K562 (cell line): ENCODE results near the gene ZNF138. TPM values are rescaled to one million over a fixed set of nuclear protein-coding genes. Genes with fewer than 3 reads are reported as not detected.
A peak's percentile ranks its signal among the peaks of the same experiment; 100 is the strongest.

Experiments used
- ARHGAP35 ChIP-seq: fragments of 450-650 bp; IDR thresholded peaks from 2 replicates; pipeline ENCODE4 v1.6.1; 2018; ENCODE audit not compliant: partially characterized antibody
- ATF3 ChIP-seq, 2 experiments: fragments of 450-650 bp in 1 of 2; sonication (generic) in 1 of 2; formaldehyde crosslinking in 1 of 2; IDR thresholded peaks in 1 of 2; conservative IDR thresholded peaks in 1 of 2; 2 replicates each; pipeline versions ENCODE4 v1.6.1 to v1.8.1; 2016 to 2023; ENCODE audit warnings: mild to moderate bottlenecking in 2 of 2, moderate library complexity in 2 of 2, inconsistent platforms in 1 of 2, missing genetic modification reagents in 1 of 2
- ESRRA ChIP-seq: fragments of 450-650 bp; IDR thresholded peaks from 2 replicates; pipeline ENCODE4 v1.6.1; 2014; ENCODE audit warnings: low read depth, mild to moderate bottlenecking, moderate library complexity, borderline replicate concordance
- ETV6 ChIP-seq, 3 experiments: fragments of 150-350 bp in 1 of 3; sonication (generic) in 1 of 3; formaldehyde crosslinking in 1 of 3; IDR thresholded peaks; 2 replicates each; pipeline versions ENCODE4 v1.6.1 to v1.8.0; 2014 to 2022; ENCODE audit warnings: borderline replicate concordance in 2 of 3, low read depth in 2 of 3, antibody characterized with exemption in 1 of 3, low read length in 1 of 3, mild to moderate bottlenecking in 1 of 3, missing genetic modification reagents in 1 of 3
- FIP1L1 ChIP-seq: fragments of 200-400 bp; formaldehyde crosslinking; IDR thresholded peaks from 2 replicates; pipeline ENCODE4 v1.6.1; 2018; ENCODE audit warnings: mild to moderate bottlenecking, low read depth, low read length; ENCODE audit not compliant: poor library complexity, severe bottlenecking
- SMAD3 ChIP-seq: fragments of 450-650 bp; formaldehyde crosslinking; conservative IDR thresholded peaks from 2 replicates; pipeline ENCODE4 v1.4.0; 2020; ENCODE audit warnings: mild to moderate bottlenecking
- ZFP30 ChIP-seq: fragments of 250-450 bp; sonication (Bioruptor Pico); IDR thresholded peaks from 2 replicates; pipeline ENCODE4 v1.8.0; 2022; ENCODE audit warnings: moderate library complexity, mild to moderate bottlenecking, inconsistent platforms, borderline replicate concordance
- ZNF232 ChIP-seq: sonication (generic); formaldehyde crosslinking; IDR thresholded peaks from 2 replicates; pipeline ENCODE4 v1.8.0; 2022; ENCODE audit warnings: mild to moderate bottlenecking, missing genetic modification reagents
- ZNF785 ChIP-seq: fragments of 250-450 bp; sonication (Bioruptor Pico); IDR thresholded peaks from 2 replicates; pipeline ENCODE4 v1.4.0; 2020; ENCODE audit warnings: mild to moderate bottlenecking
- polyA plus RNA-seq, 8 experiments: library from polyadenylated mRNA; depleted of rRNA in 4 of 8; stranded (reverse) in 5 of 8; unstranded in 3 of 8; fragments of >200 nt; fragmentation: Nextera tagmentation in 2 of 8; fragmentation: Illumina TruSeq in 1 of 8; extraction: Ambion mirVana in 2 of 8; extraction: Trizol in 1 of 8; gene quantifications; 2 replicates each; pipeline versions ENCODE4 v1.2.1 to v1.2.3, GENCODE V29; 2011 to 2014; ENCODE audit warnings: inconsistent platforms in 1 of 8, missing spikeins in 1 of 8
- total RNA-seq, 7 experiments: library from RNA; depleted of rRNA in 6 of 7; stranded (reverse); fragments of >200 nt in 6 of 7; fragmentation: Illumina TruSeq in 2 of 7; extraction: Trizol in 2 of 7; gene quantifications; 2 replicates each; pipeline versions ENCODE4 v1.2.1 to v1.2.3, GENCODE V29; 2011 to 2021; ENCODE audit warnings: low replicate concordance in 1 of 7

ZNF138 gene
- total and polyA plus RNA-seq, 9 of the 15 experiments (the other 6 are each of a cell fraction or from before 2014, with no cell fraction given), result 14.6 to 34.9 (median 22.6) TPM

- peak; percentile 46 for TF ChIP-seq ATF3 (IDR thresholded peaks at IDR 0.05)
- no peak for TF ChIP-seq ATF3 (CRISPR knock-in tag; conservative IDR thresholded peaks at IDR 0.05)
- no peak for TF ChIP-seq ARHGAP35
- no peak for TF ChIP-seq SMAD3 (CRISPR knock-in tag)
- no peak for TF ChIP-seq ZNF785 (CRISPR knock-in tag)
- no peak for TF ChIP-seq ETV6 (IDR thresholded peaks at IDR 0.05; ENCODE audit: borderline replicate concordance in 1 of 2, low read depth in 2 of 2, low read length in 1 of 2)
- no peak for TF ChIP-seq ETV6 (CRISPR knock-in tag; IDR thresholded peaks at IDR 0.05; ENCODE audit: borderline replicate concordance)
- TF ChIP-seq ESRRA, result no peak
- no peak for TF ChIP-seq ZNF232
- no peak for TF ChIP-seq ZFP30 (CRISPR knock-in tag)
- no peak for TF ChIP-seq FIP1L1
- TF ChIP-seq, all 486 proteins: peak for 5
Observed at GRCh38 chr7:64878684-64879083, 84.5 kb downstream of the ZNF138 start (continued).
